Brain microvascular endothelial cell (primary cell): ENCODE results near the gene RNGTT.

ENCODE experiments used
- DNase-seq: peaks from one replicate; pipeline ENCODE4 v3.0.0-alpha.2; 2020
- H3K27ac ChIP-seq: fragments of 250-450 bp; sonication (Bioruptor Pico); 2 replicates; pipeline ENCODE4 v1.5.1; 2020; ENCODE audit warnings: mild to moderate bottlenecking, moderate library complexity
- H3K27me3 ChIP-seq: fragments of 250-450 bp; sonication (Bioruptor Pico); replicated peaks from 2 replicates; pipeline ENCODE4 v1.5.1; 2020; ENCODE audit warnings: mild to moderate bottlenecking
- H3K36me3 ChIP-seq: fragments of 250-450 bp; sonication (Bioruptor Pico); replicated peaks from 2 replicates; pipeline ENCODE4 v1.5.1; 2020; ENCODE audit warnings: mild to moderate bottlenecking
- H3K4me3 ChIP-seq: 2 replicates; pipeline ENCODE4 v1.5.1; 2011; ENCODE audit warnings: low read depth, mild to moderate bottlenecking, control low read depth, low read length, moderate library complexity
- in situ Hi-C: cut with HindIII; loops from 2 replicates; pipeline ENCODE4 v1.10.0; 2017; ENCODE audit warnings: low sequenced_read_pairs, low pct_ligation_motif_present
- TF ChIP-seq, protein P1 (sequence below): IDR thresholded peaks from 2 replicates; pipeline ENCODE4 v1.5.1; 2011; ENCODE audit warnings: low read depth, mild to moderate bottlenecking, moderate library complexity, low read length, control low read depth, inconsistent platforms; ENCODE audit errors: missing control alignments

RNGTT gene

GRCh38 chr6:88616380-88616779 is 347.0 kb downstream of the RNGTT start:
- in situ Hi-C loops: no loop called here

GRCh38 chr6:88614316-88614877 is 349.0 kb downstream of the RNGTT start:
- Histone ChIP-seq H3K27ac (no peak overlapping the region), H3K36me3 (no peaks in the 10 kb centered on the region), H3K27me3 (no peaks in the 10 kb centered on the region), H3K4me3 (no peak overlapping the region)
- DNase-seq: no peak
- TF ChIP-seq, protein P1, sequence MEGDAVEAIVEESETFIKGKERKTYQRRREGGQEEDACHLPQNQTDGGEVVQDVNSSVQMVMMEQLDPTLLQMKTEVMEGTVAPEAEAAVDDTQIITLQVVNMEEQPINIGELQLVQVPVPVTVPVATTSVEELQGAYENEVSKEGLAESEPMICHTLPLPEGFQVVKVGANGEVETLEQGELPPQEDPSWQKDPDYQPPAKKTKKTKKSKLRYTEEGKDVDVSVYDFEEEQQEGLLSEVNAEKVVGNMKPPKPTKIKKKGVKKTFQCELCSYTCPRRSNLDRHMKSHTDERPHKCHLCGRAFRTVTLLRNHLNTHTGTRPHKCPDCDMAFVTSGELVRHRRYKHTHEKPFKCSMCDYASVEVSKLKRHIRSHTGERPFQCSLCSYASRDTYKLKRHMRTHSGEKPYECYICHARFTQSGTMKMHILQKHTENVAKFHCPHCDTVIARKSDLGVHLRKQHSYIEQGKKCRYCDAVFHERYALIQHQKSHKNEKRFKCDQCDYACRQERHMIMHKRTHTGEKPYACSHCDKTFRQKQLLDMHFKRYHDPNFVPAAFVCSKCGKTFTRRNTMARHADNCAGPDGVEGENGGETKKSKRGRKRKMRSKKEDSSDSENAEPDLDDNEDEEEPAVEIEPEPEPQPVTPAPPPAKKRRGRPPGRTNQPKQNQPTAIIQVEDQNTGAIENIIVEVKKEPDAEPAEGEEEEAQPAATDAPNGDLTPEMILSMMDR: no peak
- in situ Hi-C loops: no loop called here

More at GRCh38 chr6:88616380-88616779, 347.0 kb downstream of the RNGTT start:
- Histone ChIP-seq H3K4me3 (no peak overlapping the region), H3K27me3 (no peaks in the 10 kb centered on the region), H3K36me3 (no peaks in the 10 kb centered on the region), H3K27ac (no peak overlapping the region)
- no peak for DNase-seq
- TF ChIP-seq, protein P1: no peak

- in situ Hi-C loops: no loop called here
- TF ChIP-seq, protein P1: no peak
- no peak overlapping the region for H3K27ac ChIP-seq
- no peaks in the 10 kb centered on the region for H3K36me3 ChIP-seq
- H3K4me3 ChIP-seq: no peak overlapping the region
- no peaks in the 10 kb centered on the region for H3K27me3 ChIP-seq
- DNase-seq: no peak
Observed at GRCh38 chr6:88612631-88613030, 350.8 kb downstream of the RNGTT start.

- DNase-seq: no peak
- no peaks in the 10 kb centered on the region for H3K36me3 ChIP-seq
- in situ Hi-C loops: no loop called here
- no peak overlapping the region for H3K27ac ChIP-seq
- TF ChIP-seq, protein P1: no peak
- no peaks in the 10 kb centered on the region for H3K27me3 ChIP-seq
- H3K4me3 ChIP-seq: no peak overlapping the region
Observed at GRCh38 chr6:88611721-88612120, 351.7 kb downstream of the RNGTT start.

GRCh38 chr6:88609983-88610382 is 353.4 kb downstream of the RNGTT start:
- Histone ChIP-seq H3K4me3 (no peak overlapping the region), H3K36me3 (no peaks in the 10 kb centered on the region), H3K27me3 (no peaks in the 10 kb centered on the region), H3K27ac (no peak overlapping the region)
- in situ Hi-C loops: no loop called here
- DNase-seq: no peak
- TF ChIP-seq, protein P1: no peak

GRCh38 chr6:88605271-88605670 is 358.1 kb downstream of the RNGTT start:
- in situ Hi-C loops: no loop called here
- H3K27ac ChIP-seq: no peak overlapping the region
- H3K27me3 ChIP-seq: no peaks in the 10 kb centered on the region
- no peak overlapping the region for H3K4me3 ChIP-seq
- H3K36me3 ChIP-seq: no peaks in the 10 kb centered on the region
- TF ChIP-seq, protein P1: no peak
- DNase-seq: no peak
